IPS-18c (cell line): ENCODE measurements around the gene HSPBP1.
"Not testable (repeated sequence)": the region's sequence is repeated elsewhere in the genome, so short reads cannot be mapped to it uniquely, and the experiment has no call there.

Experiments used
- H3K4me3 ChIP-seq: 2 replicates; pipeline ENCODE4 v1.7.0; 2013; ENCODE audit warnings: low read depth, mild to moderate bottlenecking, low read length, moderate library complexity; ENCODE audit not compliant: insufficient read depth
- H3K9me3 ChIP-seq: one replicate; pipeline ENCODE4 v1.6.1; 2013; ENCODE audit warnings: mild to moderate bottlenecking, low read length, moderate library complexity; ENCODE audit not compliant: control insufficient read depth, insufficient read depth

HSPBP1 gene

GRCh38 chr19:55231391-55232285 lies 48.3 kb downstream of the HSPBP1 start:
- Histone ChIP-seq H3K4me3 (no peak overlapping the region), H3K9me3 (no peaks in the 10 kb centered on the region)

DNA sequence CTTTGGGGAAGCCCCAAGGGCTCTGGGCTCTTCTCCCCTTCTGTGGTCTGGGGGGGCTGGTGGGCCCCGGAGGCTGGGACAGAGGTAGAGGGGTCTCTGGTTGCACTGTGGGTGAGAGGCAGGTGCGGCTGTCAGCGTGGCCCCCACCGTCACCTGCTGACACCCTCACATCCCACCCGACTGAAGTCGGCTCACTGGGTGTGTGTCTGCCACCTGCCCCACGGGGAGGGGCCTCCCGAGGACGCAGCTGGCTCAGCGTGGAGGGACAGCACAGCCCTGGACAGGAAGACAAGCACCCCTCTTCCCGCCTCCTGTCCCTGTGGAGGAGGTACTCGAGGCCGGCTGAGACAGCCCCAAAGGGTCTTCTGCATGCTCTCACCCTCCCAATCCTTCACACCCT lies 49.1 kb downstream of the HSPBP1 start:
- no peak overlapping the region for H3K4me3 ChIP-seq
- H3K9me3 ChIP-seq: no peaks in the 10 kb centered on the region

DNA sequence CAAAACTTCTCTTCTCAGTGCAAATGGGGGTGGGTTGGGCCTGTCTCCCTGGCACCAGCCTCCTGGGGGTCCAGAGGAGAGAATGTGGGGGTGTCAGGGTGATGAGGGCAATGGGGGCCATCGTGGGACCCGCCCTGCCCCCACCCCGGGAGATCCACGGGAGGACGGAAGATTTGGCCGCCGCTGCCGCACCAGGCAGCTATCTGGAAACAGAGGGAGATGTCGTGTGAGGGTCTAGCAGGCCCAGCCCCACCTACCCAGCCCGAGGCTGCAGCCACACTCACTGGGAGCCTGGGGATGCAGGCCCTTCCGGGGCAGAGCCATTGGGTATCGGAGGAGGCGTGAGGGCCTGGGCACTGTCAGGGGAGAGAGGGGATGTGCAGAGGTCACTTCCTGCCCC lies 49.6 kb downstream of the HSPBP1 start:
- H3K9me3 ChIP-seq: no peaks in the 10 kb centered on the region
- H3K4me3 ChIP-seq: no peak overlapping the region

GRCh38 chr19:55229789-55230182 lies 50.1 kb downstream of the HSPBP1 start:
- Histone ChIP-seq H3K4me3 (no peak overlapping the region), H3K9me3 (no peaks in the 10 kb centered on the region)

DNA sequence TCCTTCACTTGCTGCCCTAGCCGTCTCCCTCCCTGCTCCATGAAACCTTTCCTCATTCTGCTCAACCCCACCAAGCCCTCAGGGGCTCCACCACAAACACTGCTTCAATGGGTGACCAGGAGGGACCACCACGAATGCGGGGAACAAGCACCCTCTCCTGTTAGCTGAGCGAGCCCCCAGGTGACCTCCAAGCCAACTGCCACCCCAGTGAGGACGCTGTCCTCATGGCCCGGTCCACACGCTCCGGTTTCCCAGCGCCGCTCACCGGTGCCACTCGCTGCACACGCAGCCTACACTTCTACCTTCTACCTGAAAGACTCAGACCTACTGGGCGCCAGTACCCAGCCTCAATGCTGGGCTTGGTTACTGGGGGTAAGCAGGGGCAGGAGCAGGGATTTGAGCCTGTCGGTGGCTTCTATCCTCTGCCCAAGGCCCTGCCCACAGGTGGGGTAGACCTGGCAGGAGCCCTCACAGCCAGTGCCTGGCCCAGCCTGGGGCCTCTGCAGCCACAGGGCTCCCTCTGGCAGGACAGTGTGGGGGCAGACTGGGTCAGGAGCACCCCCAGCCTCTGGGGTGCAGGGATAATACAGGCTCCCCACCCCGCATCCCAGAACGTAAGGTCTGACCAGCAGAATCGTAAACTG lies 50.6 kb downstream of the HSPBP1 start:
- Histone ChIP-seq H3K4me3 (no peak overlapping the region), H3K9me3 (no peaks in the 10 kb centered on the region)

GRCh38 chr19:55228403-55229031 lies 51.4 kb downstream of the HSPBP1 start, which contains the start of gene TMEM86B:
TSS of gene TMEM86B (minus strand) at chr19:55228763. CDS start at chr19:55228741, 22 bp downstream.
- no peaks in the 10 kb centered on the region for H3K9me3 ChIP-seq
- no peak within 1 kb of the TSS for H3K4me3 ChIP-seq

DNA sequence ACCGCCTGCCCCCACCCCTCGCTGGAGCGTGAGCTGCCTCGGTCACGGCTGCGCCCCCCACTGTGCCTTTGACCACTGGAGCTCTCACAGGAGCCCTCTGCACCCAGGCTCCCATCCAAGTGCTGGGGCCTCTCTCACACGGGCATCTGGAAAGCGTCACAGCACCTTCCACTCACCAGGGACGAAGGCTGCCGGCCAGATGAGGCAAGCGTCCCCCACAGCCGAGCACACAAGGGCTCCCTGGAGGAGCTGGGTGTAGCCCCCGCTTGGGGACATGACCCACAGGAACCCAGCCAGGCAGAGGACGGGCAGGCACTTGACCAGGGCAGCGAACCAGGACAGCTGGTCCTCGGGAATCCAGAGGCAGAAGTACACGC lies 51.9 kb downstream of the HSPBP1 start:
- H3K9me3 ChIP-seq: no peaks in the 10 kb centered on the region
- H3K4me3 ChIP-seq: no peak overlapping the region

GRCh38 chr19:55227241-55228014 lies 52.5 kb downstream of the HSPBP1 start:
- H3K9me3 ChIP-seq: no peaks in the 10 kb centered on the region
- no peak overlapping the region for H3K4me3 ChIP-seq

GRCh38 chr19:55226788-55227187 lies 53.1 kb downstream of the HSPBP1 start:
- Histone ChIP-seq H3K9me3 (no peaks in the 10 kb centered on the region), H3K4me3 (no peak overlapping the region)

DNA sequence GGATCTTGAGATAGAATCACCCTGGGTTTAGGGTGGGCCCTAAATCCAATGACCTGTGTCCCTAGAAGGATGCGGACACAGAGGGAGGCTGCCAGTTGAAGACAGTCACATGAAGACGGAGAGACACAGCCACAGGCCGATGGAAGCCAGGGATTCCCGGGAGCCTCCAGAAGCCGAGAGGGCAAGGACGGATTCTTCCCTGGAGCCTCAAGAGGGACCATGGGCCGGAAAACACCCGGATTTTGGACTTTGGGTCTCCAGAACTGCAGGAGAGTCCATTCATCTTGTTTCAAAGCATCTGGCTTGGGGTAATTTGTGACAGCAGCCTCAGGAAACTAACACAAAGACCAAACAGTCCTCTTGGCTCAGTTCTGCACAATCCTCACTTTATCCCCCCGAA lies 53.6 kb downstream of the HSPBP1 start:
- Histone ChIP-seq H3K9me3 (no peaks in the 10 kb centered on the region), H3K4me3 (no peak overlapping the region)

DNA sequence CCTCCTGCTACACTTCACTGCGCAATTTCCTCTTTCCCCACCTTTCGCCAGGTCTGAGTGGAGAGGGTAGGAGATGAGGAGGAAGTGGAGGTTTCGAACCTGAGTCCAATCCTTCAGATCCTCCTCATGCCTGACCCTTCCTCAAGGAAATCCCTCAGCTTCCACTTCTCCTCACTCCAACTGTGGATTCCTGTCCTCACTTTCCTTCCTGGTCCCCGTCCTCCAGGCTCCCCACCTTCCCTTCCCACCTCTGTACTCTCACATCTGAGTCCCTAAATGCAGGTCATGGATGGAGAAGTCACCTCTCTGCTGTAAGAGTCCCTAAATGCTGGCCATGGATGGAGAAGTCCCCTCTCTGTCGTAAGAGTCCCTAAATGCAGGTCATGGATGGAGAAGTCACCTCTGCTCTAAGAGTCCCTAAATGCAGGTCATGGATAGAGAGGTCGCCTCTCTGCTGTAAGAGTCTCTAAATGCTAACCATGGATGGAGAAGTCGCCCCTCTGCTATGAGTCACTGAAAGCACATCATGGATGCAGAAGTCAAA lies 54.4 kb downstream of the HSPBP1 start:
- Histone ChIP-seq H3K9me3 (no peaks in the 10 kb centered on the region), H3K4me3 (no peak overlapping the region)

GRCh38 chr19:55224679-55225414 lies 55.1 kb downstream of the HSPBP1 start:
- not testable (repeated sequence) for H3K4me3 ChIP-seq, H3K9me3 ChIP-seq

DNA sequence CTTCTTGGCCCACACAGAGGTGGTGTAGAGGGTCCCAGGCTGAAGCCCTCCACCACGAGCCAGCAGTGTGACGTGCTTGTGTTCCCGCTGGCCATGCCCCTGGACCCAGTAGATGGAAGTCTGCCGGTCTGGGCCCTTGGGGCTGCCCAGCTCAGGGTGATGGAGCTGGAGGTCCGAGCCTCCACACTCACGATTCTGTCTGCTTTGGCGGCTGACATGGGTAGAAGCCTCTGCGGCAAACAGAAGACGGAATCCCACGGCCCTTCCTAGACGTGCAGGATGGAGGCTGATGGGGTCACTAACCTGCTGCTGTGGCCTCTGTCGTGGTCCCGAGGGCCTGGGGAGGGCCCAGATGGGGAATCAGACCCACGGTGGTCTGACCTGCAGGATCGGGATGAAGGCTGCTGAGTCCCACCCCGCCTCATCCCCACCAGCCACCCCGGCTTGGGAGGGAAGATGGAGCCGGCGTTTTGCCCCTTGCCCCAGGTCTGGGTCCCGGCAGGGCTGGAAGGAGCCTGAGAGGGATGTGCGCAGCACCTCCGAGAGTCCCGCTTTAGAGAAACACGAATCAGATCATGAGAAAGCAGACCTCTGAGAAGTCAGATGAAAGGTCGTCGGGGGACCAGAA lies 55.8 kb downstream of the HSPBP1 start:
- H3K9me3 ChIP-seq: peaks cover 4% of the 10 kb centered on the region
- no peak overlapping the region for H3K4me3 ChIP-seq

DNA sequence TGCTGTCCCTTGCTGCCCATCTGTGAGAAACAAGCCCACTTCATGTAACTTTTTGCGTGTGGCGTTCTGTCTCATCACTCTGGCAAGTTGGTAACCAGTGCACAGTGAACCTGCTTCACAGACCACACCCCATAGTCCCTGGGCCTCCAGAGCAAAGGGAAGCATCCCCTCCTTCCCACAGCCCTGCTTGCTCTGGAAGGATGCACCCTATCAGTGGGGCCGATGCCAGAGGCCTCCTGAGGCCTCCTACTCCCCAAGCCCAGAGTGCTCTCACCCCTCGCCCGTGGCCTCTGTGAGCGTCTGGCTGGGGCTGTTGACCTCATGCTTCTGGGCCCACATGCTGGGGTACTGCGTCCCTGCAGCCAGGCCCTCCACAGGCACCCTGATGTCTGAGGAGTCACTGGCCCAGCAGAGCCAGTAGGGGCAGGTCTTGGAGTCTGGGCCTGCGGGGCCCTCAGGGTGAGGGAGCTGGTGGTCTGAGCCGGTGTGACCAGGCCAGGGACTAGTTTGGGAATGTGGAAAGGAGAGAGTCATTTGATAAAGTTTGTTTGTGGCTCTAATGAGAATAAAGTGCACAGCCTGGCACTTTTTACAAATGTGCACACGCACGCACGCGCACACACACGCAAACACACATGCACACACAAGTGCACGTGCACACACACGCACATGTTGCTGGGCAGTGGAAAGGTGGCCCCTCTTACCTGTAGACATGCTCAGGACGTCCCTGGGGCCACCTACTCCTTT lies 56.4 kb downstream of the HSPBP1 start:
- Histone ChIP-seq H3K4me3 (no peak overlapping the region), H3K9me3 (peaks cover 4% of the 10 kb centered on the region)

- Histone ChIP-seq H3K4me3 (no peak overlapping the region), H3K9me3 (peaks cover 4% of the 10 kb centered on the region)
Observed at GRCh38 chr19:55220525-55220924, 59.4 kb downstream of the HSPBP1 start.
